ENCODE results near the gene ENTPD2. TPM values are rescaled to one million over a fixed set of nuclear protein-coding genes. Genes with fewer than 3 reads are reported as not detected.

Gene ENTPD2
- total RNA-seq (1 to 10 TPM; 5.7 to 7.9 TPM), polyA plus RNA-seq (ENCODE audit: insufficient read length in 2 of 2) (10 to 100 TPM; 49.1 to 50.7 TPM)
- long read RNA-seq, donor 1, partial matches to known transcripts = 0 of 8 reads
- long read RNA-seq, donor 1, other reads (novel, unspliced or antisense) = 0 of 8 reads
- long read RNA-seq, donor 2, partial matches to known transcripts = 6 of 10 reads
- long read RNA-seq, donor 2, other reads (novel, unspliced or antisense) = 0 of 10 reads
- long read RNA-seq, donor 3, partial matches to known transcripts = 6 of 11 reads
- long read RNA-seq, donor 3, other reads (novel, unspliced or antisense) = 0 of 11 reads
- long read RNA-seq, donor 4, partial matches to known transcripts = 0 of 2 reads
- long read RNA-seq, donor 4, other reads (novel, unspliced or antisense) = 0 of 2 reads

DNA sequence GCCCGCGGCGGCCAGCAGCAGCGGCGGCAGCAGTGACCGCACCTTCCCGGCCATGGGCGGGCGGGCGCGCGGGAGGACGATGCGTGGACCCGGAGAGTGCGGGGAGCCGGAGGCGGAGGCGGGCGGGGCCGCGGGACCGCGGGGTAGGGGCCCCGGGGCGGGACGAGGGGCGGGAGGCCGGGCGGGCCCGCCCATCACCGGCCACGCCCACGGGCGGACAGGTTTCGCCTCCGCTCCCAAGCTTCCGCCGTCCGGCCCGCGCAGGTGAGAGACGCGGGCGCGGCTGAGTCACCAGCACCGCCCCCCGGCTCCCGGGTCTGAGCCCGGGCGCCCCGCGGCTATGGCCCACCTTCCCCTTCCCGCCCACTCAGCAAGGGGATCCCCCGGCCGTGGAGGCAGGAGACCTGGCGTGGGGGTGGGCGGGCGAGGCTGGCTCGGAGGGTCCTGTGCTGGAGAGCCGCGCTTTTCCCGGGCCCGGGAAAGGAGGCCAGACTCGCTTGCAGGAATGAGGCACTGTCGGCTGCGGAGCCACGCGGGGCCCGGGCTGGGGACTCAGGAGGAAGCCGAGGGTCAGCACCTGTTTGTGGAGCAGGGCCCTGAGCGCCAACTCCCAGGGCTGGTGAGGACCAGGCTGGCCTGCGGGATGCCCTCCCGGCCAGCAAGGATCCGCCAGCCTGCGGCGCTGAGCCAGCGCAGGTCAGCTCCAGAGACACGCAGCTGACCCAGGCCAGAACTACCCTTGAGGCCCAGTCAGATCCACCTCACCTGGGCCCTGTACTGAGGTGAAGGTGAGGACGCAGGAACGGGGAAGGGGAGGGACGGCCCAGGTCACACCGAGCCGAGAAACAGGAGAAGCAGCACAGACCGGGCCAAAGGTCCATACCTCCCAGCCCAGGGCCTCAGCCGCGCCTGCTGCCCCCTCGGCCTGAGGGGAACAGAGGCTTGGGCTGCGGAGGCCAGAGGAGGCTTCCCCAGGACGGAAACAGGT, at the start of gene ENTPD2:
Gene ENTPD2, minus strand, starts transcription at position 118 of the 988 bp plus-strand sequence. Its CDS starts 64 bp downstream, at position 54.
- peak within 1 kb of the TSS; percentile 28 for H3K4me3 ChIP-seq (ENCODE audit: low read depth, low read length)
- H3K36me3 ChIP-seq (ENCODE audit: control insufficient read depth, insufficient read depth, low read length) = peaks cover 26% of the 10 kb centered on the region
- no peaks in the 10 kb centered on the region for H3K9me3 ChIP-seq (ENCODE audit: control insufficient read depth, insufficient read depth, low read length)
- no peak for DNase-seq (ENCODE audit: low read depth in 4 of 6, low spot score in 6 of 6)
- H3K27me3 ChIP-seq (ENCODE audit: control insufficient read depth, insufficient read depth, low read length) = peaks cover 41% of the 10 kb centered on the region
- 15% methylated on average over 88 of the region's 90 CpGs for WGBS (ENCODE audit: insufficient coverage)
- H3K27ac ChIP-seq (ENCODE audit: low read depth, low read length) = peak within 1 kb of the TSS; percentile 94
- peaks cover 68% of the 10 kb centered on the region for H3K4me1 ChIP-seq (ENCODE audit: control insufficient read depth, insufficient read depth, low read length)

DNA sequence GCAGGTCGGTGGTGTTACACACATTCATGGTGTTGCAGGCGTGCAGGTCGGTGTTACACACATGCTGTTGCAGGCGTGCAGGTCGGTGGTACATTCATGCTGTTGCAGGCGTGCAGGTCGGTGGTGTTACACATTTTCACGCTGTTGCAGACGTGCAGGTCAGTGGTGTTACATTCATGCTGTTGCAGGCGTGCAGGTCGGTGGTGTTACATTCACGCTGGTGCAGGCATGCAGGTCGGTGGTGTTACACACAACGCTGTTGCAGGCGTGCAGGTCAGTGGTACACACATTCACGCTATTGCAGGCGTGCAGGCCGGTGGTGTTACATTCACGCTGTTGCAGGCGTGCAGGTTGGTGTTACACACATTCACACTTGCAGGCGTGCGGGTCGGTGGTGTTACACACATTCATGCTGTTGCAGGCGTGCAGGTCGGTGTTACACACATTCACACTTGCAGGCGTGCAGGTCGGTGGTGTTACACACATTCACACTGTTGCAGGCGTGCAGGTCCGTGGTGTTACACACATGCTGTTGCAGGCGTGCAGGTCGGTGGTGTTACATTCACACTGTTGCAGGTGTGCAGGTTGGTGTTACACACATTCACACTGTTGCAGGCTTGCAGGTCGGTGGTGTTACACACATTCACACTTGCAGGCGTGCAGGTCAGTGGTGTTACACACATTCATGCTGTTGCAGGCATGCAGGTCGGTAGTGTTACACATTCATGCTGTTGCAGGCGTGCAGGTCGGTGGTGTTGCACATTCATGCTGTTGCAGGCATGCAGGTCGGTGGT, 49.5 kb upstream of the ENTPD2 start:
- Histone ChIP-seq H3K27ac (ENCODE audit: low read depth, low read length) (no peak overlapping the region), H3K4me3 (ENCODE audit: low read depth, low read length) (no peak overlapping the region), H3K4me1 (ENCODE audit: control insufficient read depth, insufficient read depth, low read length) (no peaks in the 10 kb centered on the region), H3K36me3 (ENCODE audit: control insufficient read depth, insufficient read depth, low read length) (peaks cover 100% of the 10 kb centered on the region), H3K9me3 (ENCODE audit: control insufficient read depth, insufficient read depth, low read length) (no peaks in the 10 kb centered on the region), H3K27me3 (ENCODE audit: control insufficient read depth, insufficient read depth, low read length) (no peaks in the 10 kb centered on the region)
- WGBS (ENCODE audit: insufficient coverage) = 96% methylated on average over 37 of the region's 37 CpGs
- no peak for DNase-seq (ENCODE audit: low read depth in 4 of 6, low spot score in 6 of 6)

DNA sequence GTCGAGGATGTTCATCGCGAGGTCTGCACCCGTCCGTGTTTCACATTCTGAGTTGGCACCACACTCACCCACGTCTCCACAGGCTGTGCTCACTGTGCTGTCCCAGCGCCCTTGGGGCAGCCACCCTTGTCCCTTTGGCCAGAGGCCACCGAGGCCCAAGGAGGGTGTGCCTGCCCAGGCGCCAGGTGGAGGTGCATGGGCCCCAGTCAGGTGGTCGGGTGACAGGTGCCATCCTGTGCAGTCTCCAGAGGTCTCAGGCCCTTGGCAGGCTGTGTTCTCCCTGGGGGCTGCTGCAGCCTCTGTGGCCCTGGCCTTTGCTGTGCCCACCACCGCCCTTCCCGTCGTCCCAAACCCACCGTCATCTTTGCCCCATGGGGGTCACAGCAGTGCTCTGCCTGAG, 45.4 kb upstream of the ENTPD2 start:
- no peaks in the 10 kb centered on the region for H3K9me3 ChIP-seq (ENCODE audit: control insufficient read depth, insufficient read depth, low read length)
- DNase-seq (ENCODE audit: low read depth in 4 of 6, low spot score in 6 of 6) = no peak
- 96% methylated on average over 14 of the region's 14 CpGs for WGBS (ENCODE audit: insufficient coverage)
- peaks cover 91% of the 10 kb centered on the region for H3K36me3 ChIP-seq (ENCODE audit: control insufficient read depth, insufficient read depth, low read length)
- H3K27ac ChIP-seq (ENCODE audit: low read depth, low read length) = no peak overlapping the region
- H3K27me3 ChIP-seq (ENCODE audit: control insufficient read depth, insufficient read depth, low read length) = no peaks in the 10 kb centered on the region
- H3K4me1 ChIP-seq (ENCODE audit: control insufficient read depth, insufficient read depth, low read length) = no peaks in the 10 kb centered on the region
- H3K4me3 ChIP-seq (ENCODE audit: low read depth, low read length) = no peak overlapping the region

DNA sequence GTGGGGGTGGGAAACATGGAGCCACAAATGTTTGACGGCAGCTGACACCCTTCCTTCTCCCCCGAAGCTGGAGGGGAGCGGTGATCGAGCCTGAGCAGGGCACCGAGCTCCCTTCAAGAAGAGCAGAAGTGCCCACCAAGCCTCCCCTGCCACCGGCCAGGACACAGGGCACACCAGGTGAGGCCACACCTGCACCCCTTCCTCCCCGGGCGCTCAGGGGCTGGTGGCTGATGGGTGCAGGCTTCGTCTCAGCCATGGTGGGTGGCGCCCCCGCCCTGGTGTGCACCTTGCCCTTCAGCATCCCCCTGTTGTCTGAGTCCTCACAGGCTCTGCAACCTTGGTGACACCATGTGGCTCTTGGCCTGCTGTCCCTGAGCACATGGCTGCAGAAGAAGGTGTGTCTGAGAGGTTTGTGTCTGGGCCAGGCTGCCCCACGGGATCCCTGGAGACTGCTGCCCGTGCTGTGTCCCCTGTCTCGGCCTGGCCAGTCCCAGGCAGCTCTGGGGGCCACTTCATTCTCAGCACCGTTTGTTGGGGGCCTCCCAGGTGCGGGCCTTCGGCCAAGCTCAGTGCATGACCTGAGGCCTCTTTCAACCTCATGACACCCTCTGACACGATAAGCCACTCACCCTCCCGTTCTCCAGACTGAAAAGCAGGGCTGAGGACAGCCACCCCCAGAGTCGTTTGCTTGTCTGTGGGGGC, 44.1 kb upstream of the ENTPD2 start:
- H3K36me3 ChIP-seq (ENCODE audit: control insufficient read depth, insufficient read depth, low read length) = peaks cover 86% of the 10 kb centered on the region
- no peak overlapping the region for H3K27ac ChIP-seq (ENCODE audit: low read depth, low read length)
- no peak overlapping the region for H3K4me3 ChIP-seq (ENCODE audit: low read depth, low read length)
- no peaks in the 10 kb centered on the region for H3K4me1 ChIP-seq (ENCODE audit: control insufficient read depth, insufficient read depth, low read length)
- DNase-seq (ENCODE audit: low read depth in 4 of 6, low spot score in 6 of 6) = no peak
- 95% methylated on average over 17 of the region's 20 CpGs for WGBS (ENCODE audit: insufficient coverage)
- H3K9me3 ChIP-seq (ENCODE audit: control insufficient read depth, insufficient read depth, low read length) = no peaks in the 10 kb centered on the region
- H3K27me3 ChIP-seq (ENCODE audit: control insufficient read depth, insufficient read depth, low read length) = no peaks in the 10 kb centered on the region

DNA sequence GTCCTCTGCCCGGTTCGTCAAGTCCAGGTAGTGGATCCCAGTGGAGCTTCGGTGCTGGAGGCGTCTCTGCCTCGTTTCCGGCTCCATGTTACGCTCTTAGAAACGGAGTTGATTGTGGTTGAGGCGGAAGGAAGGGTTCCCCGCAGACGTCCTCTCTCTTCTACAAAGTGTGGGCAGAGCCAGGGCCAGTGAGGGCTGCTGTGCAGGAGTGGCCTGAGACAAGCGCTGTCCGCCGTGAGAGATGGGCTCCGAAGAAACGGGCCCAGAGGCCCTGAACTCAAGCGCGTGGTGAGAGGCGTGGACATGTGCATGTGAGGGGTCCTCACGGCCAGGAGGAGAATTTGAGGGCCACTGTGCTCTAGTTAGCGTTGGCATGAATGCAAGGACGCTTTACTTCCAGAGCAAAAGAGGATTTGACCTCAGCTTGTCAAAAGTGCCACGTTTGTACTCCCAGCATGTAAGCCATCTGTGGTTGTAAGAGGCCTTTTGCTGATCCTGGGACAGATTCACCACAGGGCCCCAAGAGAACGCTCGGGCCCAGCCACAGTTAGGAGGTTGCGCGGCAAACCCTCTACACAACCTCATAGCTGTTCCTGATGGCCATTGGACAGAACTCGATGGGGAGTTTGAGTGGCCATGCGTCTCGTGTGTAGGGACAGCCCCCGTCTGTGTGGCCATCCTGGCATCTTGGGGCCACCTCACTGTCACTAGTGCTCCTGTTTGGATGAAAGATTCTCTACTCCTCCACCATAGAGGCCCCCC, 43.1 kb upstream of the ENTPD2 start:
- Histone ChIP-seq H3K36me3 (ENCODE audit: control insufficient read depth, insufficient read depth, low read length) (peaks cover 79% of the 10 kb centered on the region), H3K27ac (ENCODE audit: low read depth, low read length) (no peak overlapping the region), H3K4me3 (ENCODE audit: low read depth, low read length) (no peak overlapping the region), H3K9me3 (ENCODE audit: control insufficient read depth, insufficient read depth, low read length) (no peaks in the 10 kb centered on the region), H3K27me3 (ENCODE audit: control insufficient read depth, insufficient read depth, low read length) (no peaks in the 10 kb centered on the region), H3K4me1 (ENCODE audit: control insufficient read depth, insufficient read depth, low read length) (no peaks in the 10 kb centered on the region)
- no peak for DNase-seq (ENCODE audit: low read depth in 4 of 6, low spot score in 6 of 6)
- WGBS (ENCODE audit: insufficient coverage) = 97% methylated on average over 31 of the region's 31 CpGs

DNA sequence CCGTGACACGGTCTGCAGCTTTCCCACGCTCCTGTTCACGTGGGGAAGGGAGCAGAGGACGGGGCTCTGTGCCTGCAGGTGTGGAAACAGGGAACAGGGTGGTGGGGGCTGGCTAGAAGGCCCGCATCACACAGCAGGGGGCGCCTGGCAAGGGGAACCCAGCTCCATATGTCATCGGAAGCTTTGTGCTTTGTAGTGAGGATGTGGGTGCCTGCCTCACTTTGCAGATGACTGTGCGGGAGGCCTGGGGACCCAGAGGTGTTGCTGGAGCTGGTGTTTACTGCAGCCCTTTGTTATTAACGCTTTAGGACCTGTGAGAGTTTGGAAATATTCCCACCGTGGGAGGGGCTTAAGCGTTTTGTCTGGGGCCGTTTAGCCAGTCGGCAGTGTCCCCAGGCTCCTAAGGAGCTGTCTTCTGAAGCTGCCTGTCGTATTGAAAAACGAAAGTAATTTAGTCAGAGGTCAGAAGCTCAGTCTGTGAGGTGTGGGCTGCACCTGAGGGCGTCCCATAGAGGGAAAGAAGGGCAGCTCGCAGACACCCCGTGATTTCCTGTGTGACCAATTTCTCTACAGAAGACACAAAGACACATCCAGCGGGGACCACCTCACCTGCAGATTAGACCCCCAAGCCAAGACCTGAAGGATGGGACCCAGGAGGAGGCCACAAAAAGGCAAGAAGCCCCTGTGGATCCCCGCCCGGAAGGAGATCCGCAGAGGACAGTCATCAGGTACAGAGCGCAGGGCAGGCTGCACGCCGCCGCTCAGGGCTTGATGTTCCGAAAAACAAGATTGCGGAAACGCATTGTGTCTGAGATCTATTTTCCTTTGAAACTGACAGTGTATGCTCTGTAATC, 42.0 kb upstream of the ENTPD2 start:
- 79% methylated on average over 29 of the region's 30 CpGs for WGBS (ENCODE audit: insufficient coverage)
- Histone ChIP-seq H3K9me3 (ENCODE audit: control insufficient read depth, insufficient read depth, low read length) (no peaks in the 10 kb centered on the region), H3K4me1 (ENCODE audit: control insufficient read depth, insufficient read depth, low read length) (no peaks in the 10 kb centered on the region), H3K36me3 (ENCODE audit: control insufficient read depth, insufficient read depth, low read length) (peaks cover 78% of the 10 kb centered on the region), H3K27ac (ENCODE audit: low read depth, low read length) (no peak overlapping the region), H3K27me3 (ENCODE audit: control insufficient read depth, insufficient read depth, low read length) (no peaks in the 10 kb centered on the region), H3K4me3 (ENCODE audit: low read depth, low read length) (no peak overlapping the region)
- no peak for DNase-seq (ENCODE audit: low read depth in 4 of 6, low spot score in 6 of 6)

DNA sequence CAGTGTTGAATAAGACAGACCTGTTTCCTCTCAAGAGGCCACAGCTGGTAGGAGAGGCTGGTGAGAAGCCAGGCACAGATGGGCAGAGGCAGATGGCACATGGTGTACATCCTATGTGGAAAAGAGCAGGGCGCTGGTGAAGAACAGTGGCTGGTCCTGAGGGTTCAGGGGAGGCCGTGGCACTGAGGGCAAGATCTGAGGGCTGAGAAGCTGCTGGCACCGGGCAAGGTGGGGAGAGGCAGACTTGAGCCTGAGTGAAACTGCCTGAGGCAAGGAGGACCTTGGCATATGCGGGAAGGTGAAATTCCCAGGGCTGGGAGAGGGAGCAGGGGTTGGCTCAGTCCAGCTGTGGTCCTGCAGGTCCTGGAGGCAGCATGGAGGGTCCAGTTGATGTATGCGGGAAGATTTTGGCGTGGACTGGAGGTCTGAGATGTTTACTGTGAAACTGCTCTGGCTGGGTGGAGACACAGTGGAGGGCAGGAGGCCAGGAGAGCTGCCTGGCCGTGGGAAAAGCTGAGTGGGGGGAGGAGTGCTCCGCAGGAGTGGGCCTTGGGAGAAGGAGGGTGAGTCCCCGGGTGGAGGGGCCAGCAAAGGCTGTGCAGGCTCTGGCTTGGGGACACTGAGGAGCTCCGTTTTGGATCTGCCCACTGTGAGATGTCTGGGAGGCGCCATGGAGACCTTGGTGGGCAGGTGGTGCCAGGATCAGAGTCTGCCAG, 35.5 kb upstream of the ENTPD2 start:
- no peaks in the 10 kb centered on the region for H3K9me3 ChIP-seq (ENCODE audit: control insufficient read depth, insufficient read depth, low read length)
- no peaks in the 10 kb centered on the region for H3K27me3 ChIP-seq (ENCODE audit: control insufficient read depth, insufficient read depth, low read length)
- no peak overlapping the region for H3K4me3 ChIP-seq (ENCODE audit: low read depth, low read length)
- H3K4me1 ChIP-seq (ENCODE audit: control insufficient read depth, insufficient read depth, low read length) = peaks cover 24% of the 10 kb centered on the region
- WGBS (ENCODE audit: insufficient coverage) = 82% methylated on average over 11 of the region's 11 CpGs
- no peak overlapping the region for H3K27ac ChIP-seq (ENCODE audit: low read depth, low read length)
- DNase-seq (ENCODE audit: low read depth in 4 of 6, low spot score in 6 of 6) = no peak
- H3K36me3 ChIP-seq (ENCODE audit: control insufficient read depth, insufficient read depth, low read length) = peaks cover 42% of the 10 kb centered on the region
